DMS114 treated with DMSO at 0.1 percent for 48 hours (cell line): ENCODE data around the gene KIT.
"Not testable (repeated sequence)": the region's sequence is repeated elsewhere in the genome, so short reads cannot be mapped to it uniquely, and the experiment has no call there.

Source experiments
- DNase-seq: peaks from one replicate; lab custom pipeline; 2025; ENCODE audit not compliant: unreplicated experiment; lab: John Stamatoyannopoulos, UW

The KIT gene

DNA sequence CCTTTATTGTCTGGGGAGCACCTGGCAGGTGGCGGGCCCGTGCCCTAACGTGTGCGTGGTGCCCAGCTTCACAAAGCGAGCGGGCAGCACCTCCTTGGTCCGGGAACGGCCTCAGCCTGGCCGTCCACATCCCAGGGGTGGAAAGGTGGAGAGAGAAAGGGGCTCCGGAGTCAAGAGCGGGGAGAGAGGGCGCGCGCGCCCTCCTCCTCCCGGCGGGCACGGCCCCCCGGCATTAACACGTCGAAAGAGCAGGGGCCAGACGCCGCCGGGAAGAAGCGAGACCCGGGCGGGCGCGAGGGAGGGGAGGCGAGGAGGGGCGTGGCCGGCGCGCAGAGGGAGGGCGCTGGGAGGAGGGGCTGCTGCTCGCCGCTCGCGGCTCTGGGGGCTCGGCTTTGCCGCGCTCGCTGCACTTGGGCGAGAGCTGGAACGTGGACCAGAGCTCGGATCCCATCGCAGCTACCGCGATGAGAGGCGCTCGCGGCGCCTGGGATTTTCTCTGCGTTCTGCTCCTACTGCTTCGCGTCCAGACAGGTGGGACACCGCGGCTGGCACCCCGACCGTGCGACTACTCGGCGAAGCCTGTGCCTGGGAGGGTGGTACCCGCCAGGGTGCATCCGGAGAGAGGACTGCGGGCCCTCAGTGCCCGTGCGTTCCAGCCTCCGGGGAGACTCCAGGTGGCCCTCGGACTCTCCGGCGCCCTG, at the start of gene KIT:
TSS of gene KIT (plus strand) at position 407 of the 701 bp plus-strand sequence. CDS start at position 465, 58 bp downstream.
- DNase-seq: no peak

DNA sequence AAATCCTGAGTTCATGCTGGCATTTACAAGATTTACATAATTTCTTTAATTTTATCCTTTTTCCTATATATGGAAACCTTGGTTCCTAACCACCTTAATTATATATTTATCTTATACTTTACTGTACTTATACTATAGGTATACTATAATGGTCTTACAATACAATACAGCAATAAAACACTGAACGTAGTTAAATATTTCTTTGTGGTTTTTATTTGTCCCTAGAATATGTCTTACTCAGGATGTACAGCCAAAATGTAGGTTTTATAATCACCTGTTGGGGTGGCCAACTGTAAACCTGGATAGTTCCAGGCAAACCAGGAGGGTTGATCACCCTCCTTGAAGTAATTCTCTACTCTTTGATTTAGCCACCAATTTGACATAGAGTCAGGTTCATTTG, 48.4 kb upstream of the KIT start:
- no peak for DNase-seq

DNA sequence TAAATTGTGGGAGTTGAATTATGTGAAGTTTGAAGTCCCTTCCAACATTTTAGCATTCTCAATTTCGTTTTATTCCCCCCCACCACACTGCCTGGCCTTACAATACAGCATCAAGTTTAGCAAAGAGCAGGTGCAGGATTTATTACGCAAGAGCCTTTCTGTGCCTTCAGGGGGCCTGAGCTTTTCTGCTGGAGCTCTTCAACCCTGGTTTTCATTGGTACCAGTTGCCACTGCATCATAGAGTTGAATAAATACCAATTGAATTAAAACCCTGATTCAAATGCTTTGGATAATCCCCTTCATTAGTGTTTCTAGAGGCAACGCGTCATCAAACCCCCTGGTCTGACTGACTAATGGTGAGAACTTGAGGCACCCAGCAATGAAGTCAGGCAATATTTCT, 43.6 kb upstream of the KIT start:
- no peak for DNase-seq

DNA sequence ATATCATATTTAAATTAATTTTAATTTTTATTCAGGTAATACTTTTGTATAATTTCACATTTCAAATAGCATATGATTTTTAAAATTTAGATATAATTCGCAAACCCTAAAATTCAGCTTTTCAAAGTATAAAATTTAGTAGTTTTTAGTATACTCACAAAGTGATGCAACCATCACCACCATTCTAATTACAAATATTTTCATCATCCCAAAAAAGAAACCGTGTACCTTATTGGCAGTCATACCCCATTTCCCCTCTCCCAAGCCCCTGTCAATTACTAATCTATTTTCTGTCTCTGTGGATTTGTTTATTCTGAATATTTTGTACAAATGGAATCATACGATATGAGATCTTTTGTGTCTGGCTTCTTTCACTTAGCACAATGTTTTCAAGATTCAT, 37.0 kb upstream of the KIT start:
- no peak for DNase-seq

DNA sequence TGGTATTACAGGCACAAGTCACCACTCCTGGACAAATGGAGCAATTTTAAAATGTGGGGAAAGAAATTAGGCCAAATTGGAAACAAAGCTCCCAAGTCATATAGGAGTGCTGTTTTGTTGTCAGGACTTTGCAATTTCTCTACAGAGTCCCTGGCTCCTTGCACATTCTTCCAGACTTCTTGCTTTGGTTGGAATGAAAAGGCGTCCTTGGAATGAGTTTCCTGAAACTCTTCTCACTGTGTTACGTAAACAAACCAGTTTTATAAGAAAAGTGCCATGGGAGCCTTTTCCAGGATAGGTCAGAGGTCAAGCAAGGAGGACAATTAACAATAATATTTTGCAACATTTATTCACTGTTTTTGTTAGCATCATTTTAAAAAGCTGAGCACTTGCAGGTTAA, 32.4 kb upstream of the KIT start:
- no peak for DNase-seq

DNA sequence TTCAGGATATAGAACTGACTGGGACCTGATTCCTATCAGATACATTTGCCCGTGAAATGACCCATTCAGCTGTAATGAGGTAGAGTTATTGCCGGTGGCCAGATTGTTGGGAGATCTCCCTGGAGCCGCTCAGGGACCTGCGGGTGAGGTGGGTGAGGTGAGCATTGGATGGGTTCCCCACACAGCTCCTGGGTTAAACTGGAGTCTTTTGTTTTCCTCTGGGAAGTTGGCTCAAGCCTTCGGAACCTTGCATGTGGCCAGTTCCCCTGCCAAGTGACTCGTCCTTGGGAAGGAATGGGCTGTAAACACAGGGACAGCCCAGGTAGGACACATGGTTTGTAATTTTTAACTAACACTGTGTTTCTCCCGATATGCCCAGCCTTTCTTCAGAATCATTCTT, 31.6 kb upstream of the KIT start:
- DNase-seq: no peak

DNA sequence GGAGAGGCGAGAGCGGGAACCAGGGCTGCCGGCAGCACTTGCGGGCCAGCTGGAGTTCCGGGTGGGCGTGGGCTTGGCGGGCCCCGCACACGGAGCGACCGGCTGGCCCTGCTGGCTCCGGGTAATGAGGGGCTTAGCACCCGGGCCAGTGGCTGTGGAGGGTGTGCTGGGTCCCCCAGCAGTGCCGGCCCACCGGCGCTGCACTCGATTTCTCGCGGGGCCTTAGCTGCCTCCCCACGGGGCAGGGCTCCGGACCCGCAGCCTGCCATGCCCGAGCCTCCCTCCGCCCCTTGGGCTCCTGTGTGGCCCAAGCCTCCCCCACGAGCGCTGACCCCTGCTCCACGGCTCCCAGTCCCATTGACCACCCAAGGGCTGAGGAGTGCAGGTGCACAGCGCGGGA, 25.2 kb upstream of the KIT start:
- DNase-seq: no peak

DNA sequence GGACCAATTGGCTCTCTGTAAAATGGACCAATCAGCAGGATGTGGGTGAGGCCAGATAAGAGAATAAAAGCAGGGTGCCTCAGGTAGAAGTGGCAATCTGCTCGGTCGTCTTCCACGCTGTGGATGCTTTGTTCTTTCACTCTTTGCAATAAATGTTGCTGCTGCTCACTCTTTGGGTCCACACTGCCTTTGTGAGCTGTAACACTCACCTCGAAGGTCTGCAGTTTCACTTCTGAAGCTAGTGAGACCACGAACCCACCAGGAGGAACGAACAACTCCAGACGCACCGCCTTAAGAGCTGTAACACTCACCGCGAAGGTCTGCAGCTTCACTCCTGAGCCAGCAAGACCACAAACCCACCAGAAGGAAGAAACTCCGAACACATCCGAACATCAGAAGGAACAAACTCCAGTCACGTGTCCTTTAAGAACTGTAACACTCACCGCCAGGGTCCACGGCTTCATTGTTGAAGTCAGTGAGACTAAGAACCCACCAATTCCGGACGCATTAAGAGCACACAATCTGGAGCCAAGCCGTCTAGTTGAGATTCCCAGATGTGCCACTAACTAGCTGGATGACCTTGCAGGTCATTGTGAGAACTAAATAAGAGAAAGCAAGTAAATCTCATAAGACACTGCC, 24.5 kb upstream of the KIT start:
- not testable (repeated sequence) for DNase-seq

DNA sequence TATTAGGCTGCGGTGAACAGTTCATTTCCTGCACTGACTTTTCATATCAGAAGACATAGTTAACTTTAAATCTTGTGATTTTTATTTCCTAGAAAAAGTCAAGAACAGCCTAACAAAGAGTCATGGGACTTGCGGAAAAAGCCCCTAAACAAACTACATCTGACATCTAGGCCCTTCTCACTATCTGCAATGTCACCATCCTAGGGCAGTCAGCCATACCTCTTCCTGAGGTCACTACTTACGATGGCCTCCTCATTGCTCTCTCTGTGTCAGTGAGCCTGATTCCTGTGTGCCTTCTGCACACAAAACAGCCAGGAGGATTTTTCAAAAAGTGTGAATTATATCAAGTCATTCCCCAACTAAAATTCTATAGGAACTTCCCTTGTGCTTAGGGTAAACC, 22.4 kb upstream of the KIT start:
- no peak for DNase-seq

DNA sequence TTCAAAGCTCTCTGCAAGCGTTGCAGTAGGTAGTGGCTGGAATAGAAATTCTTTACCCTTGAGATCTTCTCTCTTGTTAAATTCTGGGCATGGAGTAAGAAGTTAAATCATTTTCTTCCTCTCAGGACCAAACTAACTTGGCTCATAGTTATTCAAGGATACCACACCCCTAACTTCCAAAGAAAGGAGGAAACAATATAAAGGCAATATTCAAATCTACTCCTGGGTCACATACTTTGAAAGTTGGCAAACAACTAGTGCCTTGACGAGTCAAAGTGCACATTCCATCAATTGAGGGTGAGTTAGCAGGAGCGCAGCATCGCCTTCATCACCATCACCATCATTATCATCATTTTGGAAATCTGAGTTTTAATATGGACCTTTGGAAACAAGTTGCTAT, 20.4 kb upstream of the KIT start:
- no peak for DNase-seq

DNA sequence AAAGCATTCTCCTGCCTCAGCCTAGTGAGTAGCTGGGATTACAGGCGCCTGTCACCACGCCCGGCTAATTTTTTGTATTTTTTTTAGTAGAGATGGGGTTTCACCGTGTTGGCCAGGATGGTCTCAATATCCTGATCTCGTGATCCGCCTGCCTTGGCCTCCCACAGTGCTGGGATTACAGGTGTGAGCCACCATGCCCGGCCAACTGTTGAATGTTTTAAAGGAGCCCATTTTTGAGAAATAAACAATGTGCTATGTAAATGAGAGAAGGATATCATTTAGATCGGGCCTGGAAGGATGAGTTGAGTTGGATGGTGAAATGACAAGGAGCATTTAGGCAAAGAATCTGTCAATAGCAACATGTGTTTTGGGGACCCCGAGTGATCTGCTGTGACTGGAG, 16.7 kb upstream of the KIT start:
- DNase-seq: not testable (repeated sequence)

DNA sequence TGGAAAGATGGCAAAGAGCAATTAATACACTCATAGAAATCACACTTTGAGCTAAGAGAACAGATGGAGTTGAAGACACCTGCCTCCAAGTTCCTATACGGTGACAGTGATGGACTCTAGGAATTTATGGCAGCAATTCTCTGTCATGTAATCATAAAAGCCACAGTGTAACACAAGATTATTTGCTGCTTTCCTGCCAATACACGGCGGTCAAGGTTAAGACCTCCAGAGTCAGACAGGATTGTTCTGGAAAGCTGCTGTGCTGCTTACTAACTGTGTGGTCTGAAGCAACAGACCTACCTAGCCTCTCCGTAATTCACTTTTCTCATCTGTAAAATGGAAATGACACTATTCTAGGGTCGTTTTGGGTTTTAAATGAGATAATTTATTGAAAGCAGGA, 14.6 kb upstream of the KIT start:
- no peak for DNase-seq

DNA sequence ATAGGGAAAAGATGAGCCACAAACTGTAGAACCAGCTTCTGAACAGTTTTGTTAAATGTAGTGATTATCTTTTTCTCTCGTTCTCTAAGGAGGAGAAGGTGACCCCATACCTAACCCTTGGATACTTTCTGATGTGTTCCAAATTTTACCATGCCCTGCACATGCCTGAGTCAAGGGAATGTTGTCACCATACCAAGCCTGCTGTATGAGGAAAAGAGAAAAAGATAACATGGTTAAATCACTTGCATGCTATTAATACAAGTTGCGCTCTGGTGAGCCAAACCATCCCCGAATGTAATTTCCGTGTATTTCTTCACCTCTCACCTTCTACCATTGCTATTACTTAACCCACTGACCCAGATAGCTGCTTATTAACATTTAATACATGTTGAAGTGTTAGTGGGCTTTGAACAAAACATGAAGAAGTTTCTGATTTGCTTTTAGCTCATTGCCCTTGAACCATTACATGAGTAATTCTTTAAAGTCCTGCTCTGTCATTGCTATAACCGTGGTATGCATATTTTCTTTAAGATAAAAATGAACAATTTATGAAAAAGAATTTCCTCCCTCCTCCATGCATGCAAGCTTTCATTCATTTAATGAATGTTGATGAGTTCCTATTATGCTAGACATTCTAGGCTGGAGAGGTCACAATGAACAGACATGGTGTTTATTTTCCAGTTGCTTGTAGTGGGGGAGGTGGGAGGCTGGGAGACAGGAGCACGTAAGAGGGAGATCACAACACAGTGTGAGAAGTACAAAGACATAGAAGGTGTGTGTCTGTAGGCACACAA, 13.6 kb upstream of the KIT start:
- DNase-seq: no peak

DNA sequence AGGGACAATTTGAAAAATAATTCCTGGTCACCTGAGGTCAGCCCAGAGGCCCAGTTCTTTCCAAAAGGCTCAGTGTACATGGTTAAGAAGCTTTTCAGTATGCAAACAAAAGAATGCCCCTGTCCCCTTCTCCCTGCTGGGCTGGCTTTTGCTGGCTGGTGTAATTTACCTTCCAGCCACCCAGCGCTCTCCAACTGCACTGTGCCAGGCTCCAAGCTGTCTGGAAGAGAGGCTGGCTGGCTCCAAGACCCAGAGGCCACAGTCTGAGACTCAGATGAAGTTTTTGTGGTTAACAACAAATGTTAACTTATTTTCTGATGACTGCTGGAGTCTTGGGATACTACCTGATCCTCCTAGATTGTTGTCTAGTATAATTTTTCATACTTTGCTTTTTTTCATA, 11.9 kb upstream of the KIT start:
- DNase-seq: no peak

DNA sequence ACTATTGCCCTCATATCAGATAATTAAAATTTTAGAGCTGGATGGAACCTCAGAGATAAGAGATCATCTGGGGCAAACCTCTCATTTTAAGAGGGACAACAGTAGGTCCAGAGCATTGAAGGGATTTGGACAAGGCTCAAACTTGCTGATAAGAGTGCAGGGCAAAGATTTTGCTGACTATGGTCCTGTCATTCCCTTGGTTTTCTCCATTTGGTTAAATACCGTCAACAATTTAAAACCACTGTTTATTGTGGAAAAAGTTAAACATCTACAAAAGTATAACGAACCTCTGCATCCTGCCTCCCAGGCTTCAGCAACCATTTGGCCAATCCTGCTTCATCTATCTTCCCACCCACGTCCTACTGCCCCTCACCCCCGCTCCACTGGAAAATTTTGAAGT, 10.7 kb upstream of the KIT start:
- DNase-seq: no peak

DNA sequence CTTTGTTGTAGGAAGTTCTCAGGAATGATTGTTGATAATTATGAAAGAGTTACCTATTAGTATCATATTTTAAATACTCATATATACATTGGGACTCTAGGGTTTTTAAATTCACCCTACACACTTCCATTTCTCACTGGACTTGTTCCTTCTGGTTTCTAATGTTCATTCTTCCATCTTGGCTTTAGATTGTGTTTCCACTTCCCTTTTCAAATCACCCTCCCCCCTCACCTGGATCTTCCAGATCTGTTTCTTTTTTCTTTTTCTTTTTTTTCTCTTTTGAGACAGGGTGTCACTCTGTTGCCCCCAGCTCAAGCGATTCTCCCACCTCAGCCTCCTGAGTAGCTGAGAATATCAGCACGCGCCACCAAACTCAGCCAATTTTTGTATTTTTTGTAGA, 6.7 kb upstream of the KIT start:
- no peak for DNase-seq

DNA sequence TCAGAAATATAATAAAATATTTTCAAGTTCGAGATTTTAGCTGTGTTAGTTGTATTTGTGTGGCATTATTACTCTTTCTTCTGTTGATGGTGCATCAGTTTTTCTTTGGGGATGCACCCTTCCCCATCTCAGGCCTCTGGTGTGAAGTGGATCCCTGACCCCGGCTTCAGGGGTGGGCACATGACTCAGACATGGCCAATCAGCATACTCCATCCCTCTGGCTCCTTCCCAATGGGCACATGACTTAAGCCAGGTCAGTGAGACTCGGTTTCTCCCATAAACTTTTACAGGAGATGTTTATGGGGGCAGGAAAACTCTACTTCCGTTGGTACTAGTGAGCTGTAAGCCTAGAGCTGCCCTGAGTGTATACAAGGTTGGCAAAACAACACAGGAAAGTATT, 3.0 kb upstream of the KIT start:
- DNase-seq: no peak

DNA sequence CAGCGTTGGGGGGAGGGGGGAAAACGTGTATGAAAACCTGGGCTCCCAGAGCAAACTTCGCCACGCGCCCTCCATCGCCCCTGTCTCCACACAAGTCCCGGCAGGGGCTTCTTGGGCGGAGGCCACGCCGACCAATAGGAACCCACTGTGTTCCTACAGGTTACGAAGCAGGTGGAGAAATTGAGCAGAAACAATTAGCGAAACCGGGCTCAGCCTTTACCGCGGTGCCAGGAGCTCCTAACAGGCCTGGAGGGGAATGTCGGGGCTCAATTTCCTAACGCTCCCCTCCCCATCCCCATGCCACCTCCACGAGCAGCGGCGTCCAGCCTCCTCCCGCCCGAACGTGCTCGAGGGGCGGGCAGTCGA, 589 bp upstream of the KIT start:
- DNase-seq: no peak

DNA sequence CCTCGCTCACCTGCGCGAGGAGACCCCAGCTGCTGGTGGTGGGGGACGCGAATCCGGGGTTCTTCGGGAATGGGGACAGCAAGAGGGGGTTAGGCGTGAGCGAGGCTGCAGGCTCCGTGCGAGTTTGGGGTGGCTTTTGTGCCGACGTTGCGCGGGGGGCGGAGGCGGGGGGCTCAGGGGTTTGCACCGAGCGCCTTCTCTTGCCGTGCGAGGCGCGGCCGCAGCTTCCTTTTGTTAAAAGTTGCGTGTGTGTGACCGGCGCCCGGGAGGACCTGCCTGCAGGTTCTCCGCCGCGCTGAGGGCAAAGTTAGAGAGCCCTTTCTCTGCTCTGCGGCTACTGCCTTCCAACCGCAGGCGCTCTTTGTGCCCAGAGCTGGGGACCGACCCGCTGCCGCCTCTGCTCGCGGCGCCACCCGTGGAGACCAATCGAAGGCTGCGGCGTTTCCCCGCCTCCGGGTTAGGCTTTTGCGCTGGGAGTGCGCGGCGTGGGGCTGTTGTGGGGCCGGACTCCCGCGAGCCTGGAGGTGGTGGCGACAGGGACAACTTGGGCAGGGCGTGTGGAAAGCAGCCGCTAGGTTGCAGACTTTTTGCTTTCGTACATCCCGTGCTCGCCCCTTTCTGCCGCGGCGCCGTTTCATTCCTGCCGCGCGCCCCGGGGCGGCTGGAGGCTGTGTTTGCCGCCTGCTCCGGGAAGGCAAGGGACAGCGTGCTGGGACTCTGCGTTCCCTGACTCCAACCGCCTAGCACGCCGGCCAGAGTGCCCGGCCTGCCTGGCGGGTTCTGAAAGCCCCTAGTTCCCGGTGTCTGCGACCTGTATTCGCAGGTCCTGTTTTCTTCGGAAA, 716 bp downstream of the KIT start:
- peak; percentile 6 for DNase-seq

DNA sequence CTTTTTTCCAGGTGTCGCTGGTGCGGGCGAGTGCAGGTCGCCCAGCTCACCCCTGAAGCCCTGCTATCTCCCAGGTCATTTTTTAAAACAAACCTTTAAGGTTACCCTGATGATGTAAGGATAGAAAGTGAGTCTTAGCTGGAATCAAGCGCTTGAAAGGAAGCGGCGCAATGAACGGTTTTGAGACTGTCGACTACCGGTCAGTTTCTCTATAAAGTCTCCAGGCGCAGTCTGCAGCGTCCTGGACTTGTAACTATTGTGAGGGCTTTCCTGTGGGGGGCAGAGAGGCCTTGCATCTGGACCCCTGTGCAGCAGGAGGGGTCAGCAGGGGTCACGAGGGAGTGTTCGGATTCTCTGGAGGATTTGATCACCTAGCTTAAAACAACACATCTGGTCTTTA, 1.6 kb downstream of the KIT start:
- DNase-seq: no peak

DNA sequence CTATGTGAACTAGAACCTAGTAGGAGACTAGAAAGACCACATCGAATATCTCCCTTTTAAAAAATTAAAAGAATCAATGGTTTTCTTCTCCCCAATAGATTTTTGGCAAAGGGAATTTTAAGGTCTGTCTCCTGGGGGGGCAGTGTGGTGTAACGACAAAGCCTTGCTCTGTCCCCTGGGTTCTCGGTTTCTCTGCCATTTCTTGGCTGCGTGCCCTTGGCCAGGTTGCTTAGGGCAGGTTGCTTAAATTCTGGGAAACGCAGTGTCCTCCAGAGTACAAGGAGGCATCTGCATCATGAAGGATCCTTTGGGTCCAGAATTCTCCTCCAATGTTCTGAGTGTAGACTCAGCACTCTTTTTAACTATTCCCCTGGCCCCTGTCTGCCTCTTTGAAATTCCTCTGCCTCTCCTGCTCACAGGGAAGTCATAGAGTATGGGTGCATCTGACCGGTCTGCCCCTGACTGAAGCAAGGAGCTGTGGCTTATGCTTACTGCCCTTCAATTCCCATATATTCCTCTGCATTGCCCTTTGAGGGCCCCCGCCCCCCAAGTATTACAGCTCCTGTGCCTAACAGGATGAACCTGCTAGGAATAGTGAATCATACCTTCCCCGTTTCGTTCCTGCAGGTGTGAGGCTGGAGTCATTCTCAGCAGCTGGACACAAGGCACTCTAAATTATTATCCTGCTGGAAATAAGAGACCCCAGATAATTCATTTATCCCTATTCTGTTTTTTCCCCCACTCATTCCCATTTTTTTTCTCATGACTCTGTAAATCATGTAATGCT, 2.2 kb downstream of the KIT start:
- DNase-seq: no peak
